Suppressor macrophage treated with lipopolysaccharide for 4 hours (primary cell): ENCODE results near the gene RPEL1.
"Not testable (repeated sequence)": the region's sequence is repeated elsewhere in the genome, so short reads cannot be mapped to it uniquely, and the experiment has no call there.

Experiments
- DNase-seq: peaks from one replicate; pipeline ENCODE4 v3.0.0-alpha.2; 2020

RPEL1 gene

GRCh38 chr10:103245587-103245986 is at the start of gene RPEL1:
Gene RPEL1, plus strand, starts transcription at chr10:103245887. Its CDS starts 110 bp downstream, at chr10:103245997.
- DNase-seq: not testable (repeated sequence)

GRCh38 chr10:103196516-103196915 is 49.2 kb upstream of the RPEL1 start:
- peak; percentile 41 for DNase-seq

DNA sequence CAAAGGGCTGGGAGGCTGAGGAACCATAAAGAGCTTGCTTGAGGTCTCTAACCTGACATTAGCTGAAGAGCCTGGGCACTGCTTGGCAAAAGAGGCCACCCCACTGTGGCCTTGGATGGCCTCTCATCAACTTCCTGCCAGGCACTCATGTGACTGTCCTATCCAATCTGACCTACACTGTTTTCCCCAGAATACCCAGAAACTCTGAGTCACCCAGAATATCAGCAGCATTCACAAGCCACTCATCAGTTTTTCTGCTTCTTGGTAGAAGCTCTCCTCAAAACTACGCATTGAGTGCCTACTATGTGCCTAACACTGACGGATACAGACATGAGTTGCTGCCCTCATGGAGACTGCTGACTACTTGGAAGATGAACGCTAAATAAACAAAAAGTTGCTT is 48.5 kb upstream of the RPEL1 start:
- DNase-seq: peak; percentile 93

DNA sequence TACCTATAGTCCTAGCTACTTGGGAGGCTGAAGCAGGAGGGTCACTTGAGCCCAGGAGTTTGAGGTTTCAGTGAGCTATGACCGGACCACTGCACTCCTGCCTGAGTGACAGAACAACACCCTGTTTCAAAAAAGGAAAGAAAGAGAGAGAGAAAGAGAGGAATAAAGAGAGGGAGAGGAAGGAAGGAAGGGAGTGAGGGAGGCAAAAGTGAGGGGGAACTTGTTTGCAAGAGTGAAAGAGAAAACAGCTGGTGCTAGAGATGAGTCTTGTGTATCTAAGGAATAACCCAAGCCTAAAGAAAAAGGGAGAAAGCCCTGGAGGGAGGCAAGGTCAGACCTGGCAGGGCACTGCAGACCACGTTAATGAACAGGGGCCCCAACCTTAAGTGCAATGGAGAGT is 47.8 kb upstream of the RPEL1 start:
- DNase-seq: peak; percentile 70

DNA sequence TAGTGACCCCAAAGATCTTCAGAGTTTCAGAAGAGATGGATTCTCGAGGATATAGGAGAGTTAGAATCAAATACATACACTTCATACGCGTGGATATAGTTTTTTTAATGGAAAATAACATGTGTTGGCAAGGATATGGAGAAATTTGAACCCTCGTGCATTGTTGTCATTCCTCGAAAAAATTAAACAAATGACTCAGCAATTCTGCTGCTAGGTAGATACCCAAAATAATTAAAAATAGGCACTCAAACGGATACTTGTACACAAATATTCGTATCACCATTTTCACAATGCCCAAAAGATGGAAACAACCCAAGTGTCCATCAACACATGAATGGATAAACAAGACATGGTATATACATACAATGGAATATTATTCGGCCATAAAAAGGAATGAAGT is 47.0 kb upstream of the RPEL1 start:
- no peak for DNase-seq

DNA sequence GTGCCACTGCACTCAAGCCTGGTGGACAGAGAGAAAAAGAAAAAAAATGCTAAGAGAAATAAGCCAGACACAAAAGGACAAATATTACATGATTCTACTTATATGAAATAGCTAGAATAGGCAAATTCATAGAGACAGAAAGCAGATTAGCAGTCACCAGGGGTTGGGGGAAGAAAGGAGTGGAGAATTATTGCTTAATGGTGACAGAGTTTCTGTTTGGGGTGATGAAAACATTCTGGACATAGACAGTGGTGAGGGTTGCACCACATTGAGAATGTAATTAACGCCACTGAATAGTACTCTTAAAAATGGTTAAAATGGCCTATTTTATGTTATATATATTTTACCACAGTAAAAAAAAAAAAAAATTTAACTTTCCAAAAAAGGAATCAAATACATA is 46.2 kb upstream of the RPEL1 start:
- peak; percentile 86 for DNase-seq

DNA sequence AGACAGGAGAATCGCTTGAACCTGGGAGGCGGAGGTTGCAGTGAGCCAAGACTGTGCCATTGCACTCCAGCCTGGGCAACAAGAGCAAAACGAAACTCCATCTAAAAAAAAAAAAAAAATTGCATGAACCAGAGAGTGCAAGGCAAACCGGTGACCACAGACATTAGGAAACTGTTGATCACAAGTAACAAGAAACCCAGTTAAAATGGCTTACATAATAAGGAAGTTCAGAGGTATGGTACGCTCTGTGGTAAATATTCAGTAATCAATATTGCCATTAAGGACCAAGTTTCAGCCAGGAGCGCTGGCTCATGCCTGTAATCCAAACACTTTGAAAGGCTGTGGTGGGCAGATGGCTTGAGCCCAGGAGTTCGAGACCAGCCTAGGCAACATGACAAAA is 43.4 kb upstream of the RPEL1 start:
- DNase-seq: peak; percentile 79

DNA sequence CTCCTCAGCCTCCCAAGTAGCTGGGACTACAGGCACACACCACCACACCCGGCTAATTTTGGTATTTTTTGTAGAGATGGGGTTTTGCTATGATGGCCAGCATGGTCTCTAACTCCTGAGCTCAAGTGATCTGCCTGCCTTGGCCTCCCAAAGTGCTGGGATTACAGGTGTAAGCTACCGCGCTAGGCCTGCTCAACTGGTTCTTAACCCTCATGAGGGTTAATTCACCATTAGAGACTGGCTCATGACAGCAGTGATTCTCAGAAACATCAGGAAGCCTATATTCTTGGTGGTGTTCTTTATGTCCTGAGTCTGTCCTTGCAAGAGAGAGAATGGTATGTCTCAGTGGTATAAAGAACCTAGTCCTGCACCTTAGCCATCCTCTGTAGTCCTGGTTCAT is 42.2 kb upstream of the RPEL1 start:
- no peak for DNase-seq

- DNase-seq: no peak
These were observed 41.1 kb upstream of the RPEL1 start for GRCh38 chr10:103204353-103205255.

- not testable (repeated sequence) for DNase-seq
These were observed 40.3 kb upstream of the RPEL1 start for GRCh38 chr10:103205401-103205800.

- not testable (repeated sequence) for DNase-seq
These were observed 39.0 kb upstream of the RPEL1 start for GRCh38 chr10:103206715-103207114.

DNA sequence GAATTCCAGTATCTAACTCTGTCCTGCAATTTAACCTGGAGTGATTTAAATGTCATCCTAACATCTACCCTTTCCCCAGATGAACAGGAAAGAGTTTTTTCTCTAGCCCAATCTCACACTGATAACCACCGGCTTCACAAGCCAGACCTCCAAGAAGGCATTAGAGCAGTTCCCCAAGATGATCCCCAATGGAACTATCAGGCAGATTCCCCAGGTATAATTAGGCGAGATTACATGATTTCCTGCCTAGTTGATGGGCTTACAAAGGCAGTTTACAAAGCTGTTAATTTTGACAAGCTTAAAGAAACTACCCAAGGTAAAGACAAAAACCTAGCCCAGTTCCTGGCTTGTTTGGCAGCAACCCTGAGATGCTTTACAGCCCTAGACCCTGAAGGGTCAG is 38.5 kb upstream of the RPEL1 start:
- DNase-seq: no peak

GRCh38 chr10:103207643-103208042 is 38.0 kb upstream of the RPEL1 start:
- not testable (repeated sequence) for DNase-seq

GRCh38 chr10:103210262-103210661 is 35.4 kb upstream of the RPEL1 start:
- DNase-seq: not testable (repeated sequence)

GRCh38 chr10:103215601-103216000 is 30.1 kb upstream of the RPEL1 start:
- DNase-seq: no peak

DNA sequence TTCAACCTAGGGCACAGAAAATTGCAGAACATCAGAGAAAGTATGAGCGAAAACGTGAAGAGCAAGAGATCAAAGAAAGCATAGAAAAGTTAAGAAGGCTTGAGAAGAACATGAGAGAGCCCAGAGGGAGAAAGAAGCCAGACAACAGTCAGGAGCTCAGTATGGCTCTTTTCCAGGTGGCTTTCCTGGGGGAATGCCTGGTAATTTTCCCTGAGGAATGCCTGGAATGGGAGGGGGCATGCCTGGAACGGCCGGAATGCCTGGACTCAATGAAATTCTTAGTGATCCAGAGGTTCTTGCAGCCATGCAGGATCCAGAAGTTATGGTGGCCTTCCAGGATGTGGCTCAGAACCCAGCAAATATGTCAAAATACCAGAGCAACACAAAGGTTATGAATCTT is 29.3 kb upstream of the RPEL1 start:
- not testable (repeated sequence) for DNase-seq

- no peak for DNase-seq
These were observed 21.6 kb upstream of the RPEL1 start for GRCh38 chr10:103224133-103224532.

- peak; percentile 20 for DNase-seq
These were observed 21.0 kb upstream of the RPEL1 start for GRCh38 chr10:103224721-103225120.

DNA sequence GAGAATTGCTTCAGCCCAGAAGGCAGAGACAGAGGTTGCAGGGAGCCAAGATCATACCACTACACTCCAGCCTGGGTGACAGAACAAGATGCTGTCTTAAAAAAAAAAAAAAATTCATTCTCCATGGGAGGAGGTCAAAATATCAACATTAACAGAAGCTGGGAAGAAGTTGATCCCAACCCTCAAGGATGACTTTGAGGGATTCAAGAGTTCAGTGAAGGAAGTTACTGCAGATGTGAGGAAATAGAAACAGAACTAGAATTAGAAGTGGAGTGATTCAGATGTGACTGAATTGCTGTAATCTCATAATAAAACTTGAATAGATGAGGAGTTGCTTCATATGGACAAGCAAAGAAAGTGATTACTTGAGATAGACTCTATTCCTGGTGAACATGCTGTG is 19.7 kb upstream of the RPEL1 start:
- DNase-seq: peak; percentile 77

DNA sequence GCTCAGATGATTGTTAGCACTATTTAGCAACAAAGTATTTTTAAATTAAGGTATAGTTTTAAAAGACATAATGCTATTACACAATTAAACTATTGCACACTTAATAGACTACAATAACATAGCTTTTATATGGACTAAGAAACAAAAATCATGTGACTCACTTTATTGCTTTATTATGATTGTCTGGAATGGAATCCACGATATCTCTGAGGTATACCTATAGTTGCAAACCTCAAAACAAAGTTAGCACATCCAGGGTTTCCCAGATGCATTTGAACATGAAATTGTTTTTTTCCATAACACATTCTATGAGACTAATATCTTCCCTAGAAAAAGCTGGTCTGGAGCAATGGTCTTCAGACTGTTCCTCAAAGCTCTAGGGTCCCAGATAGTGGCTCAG is 18.3 kb upstream of the RPEL1 start:
- DNase-seq: no peak

- no peak for DNase-seq
These were observed 14.6 kb upstream of the RPEL1 start for GRCh38 chr10:103231047-103231551.

DNA sequence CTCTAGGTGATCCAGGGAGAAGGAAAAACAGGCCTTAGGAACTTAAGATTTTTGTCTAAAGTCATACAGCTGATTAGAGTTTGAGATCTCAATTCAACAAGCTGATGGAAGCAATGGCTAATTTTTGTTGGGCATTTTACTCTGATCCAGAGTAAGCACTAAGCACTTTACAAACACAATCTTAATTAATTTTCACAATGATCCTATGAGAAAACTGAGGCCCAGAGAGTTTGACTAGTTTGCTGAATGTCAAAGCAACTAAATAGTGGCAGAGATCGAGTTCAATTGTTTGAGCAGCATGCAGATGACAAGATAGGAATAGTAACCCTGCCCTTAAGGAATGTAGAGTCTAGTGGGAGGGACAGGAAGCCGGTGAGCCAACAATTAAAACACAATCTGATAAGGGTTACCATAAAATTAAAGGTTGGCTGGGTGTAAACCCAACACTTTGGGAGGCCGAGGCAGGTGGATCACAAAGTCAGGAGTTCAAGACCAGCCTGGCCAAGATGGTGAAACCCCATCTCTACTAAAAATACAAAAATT is 13.5 kb upstream of the RPEL1 start:
- no peak for DNase-seq

DNA sequence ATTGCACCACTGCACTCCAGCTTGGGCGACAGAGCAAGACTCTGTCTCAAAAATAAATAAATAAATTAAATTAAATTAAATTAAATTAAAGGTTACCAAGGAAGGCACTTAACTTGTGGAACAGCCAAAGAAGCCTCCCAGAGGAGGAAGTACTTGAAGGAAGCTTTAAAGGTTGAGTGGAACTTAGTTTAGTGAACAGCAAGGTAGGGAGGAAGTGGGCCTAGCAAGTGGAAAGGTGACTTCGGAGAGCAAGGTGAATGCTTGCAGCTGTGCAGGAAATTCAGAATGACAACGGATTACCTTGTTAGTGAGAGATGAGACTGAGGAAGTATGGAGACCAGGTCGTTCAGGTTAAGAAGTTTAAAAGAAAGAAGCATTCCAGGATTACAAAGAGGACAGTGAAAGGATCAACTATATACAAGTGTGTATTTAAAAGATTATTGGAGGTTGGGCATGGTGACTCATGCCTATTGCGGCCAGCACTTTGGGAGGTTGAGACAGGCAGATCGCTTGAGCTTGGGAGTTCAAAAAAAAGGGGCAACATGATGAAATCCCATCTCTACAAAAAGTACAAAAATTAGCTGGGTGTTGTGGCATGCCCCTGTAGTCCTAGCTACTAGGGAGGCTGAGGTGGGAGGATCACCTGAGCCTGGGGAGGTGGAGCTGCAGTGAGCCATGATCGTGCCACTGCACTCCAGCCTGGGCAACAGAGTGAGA is 12.8 kb upstream of the RPEL1 start:
- no peak for DNase-seq

- DNase-seq: no peak
These were observed 9.9 kb upstream of the RPEL1 start for GRCh38 chr10:103235775-103236174.
